Adrenal gland (tissue), 12 donors: ENCODE measurements around the gene HOXA9. TPM values are rescaled to one million over a fixed set of nuclear protein-coding genes. Genes with fewer than 3 reads are reported as not detected.
A peak's percentile ranks its signal among the peaks of the same experiment; 100 is the strongest.

Experiments used
- DNase-seq, 7 donors: peaks; one replicate each; pipeline ENCODE4 v3.0.0-alpha.2; 2019 to 2020
- H3K27ac ChIP-seq, 5 donors: fragments of 200-600 bp; sonication (generic) in 4 of 5; 1 replicate in 3 of 5; 2 replicates in 2 of 5; pipeline versions ENCODE4 v1.5.1 to v1.8.0; 2016 to 2020; ENCODE audit warnings: mild to moderate bottlenecking in 1 of 5
- H3K27me3 ChIP-seq: fragments of 200-600 bp; 2 replicates; pipeline ENCODE4 v1.8.0; 2021
- H3K36me3 ChIP-seq, 2 donors: fragments of 200-600 bp; replicated peaks in 1 of 2; 1 replicate in 1 of 2; 2 replicates in 1 of 2; pipeline versions ENCODE4 v1.5.1 to v1.8.0; 2018 to 2022
- H3K4me1 ChIP-seq, 2 donors: fragments of 200-600 bp; replicated peaks in 1 of 2; 1 replicate in 1 of 2; 2 replicates in 1 of 2; pipeline versions ENCODE4 v1.5.1 to v1.8.0; 2018 to 2021
- H3K4me3 ChIP-seq, 4 donors: fragments of 200-600 bp; sonication (generic) in 3 of 4; one replicate each; pipeline ENCODE4 v1.5.1; 2016 to 2018
- H3K9me3 ChIP-seq, 3 donors: fragments of 200-600 bp; sonication (generic) in 1 of 3; replicated peaks in 1 of 3; 1 replicate in 2 of 3; 2 replicates in 1 of 3; pipeline versions ENCODE4 v1.5.1 to v1.8.0; 2016 to 2021
- CTCF ChIP-seq, 6 experiments: fragments of 450-650 bp in 4 of 6; fragments of 200-600 bp in 2 of 6; sonication (generic) in 1 of 6; IDR thresholded peaks; 1 replicate in 5 of 6; 2 replicates in 1 of 6; pipeline versions ENCODE4 v1.5.1 to v1.8.0; 2016 to 2021; ENCODE audit warnings: antibody characterized with exemption in 6 of 6, mild to moderate bottlenecking in 2 of 6, moderate library complexity in 1 of 6
- POLR2A ChIP-seq, 2 donors: fragments of 450-650 bp; IDR thresholded peaks; one replicate each; pipeline ENCODE4 v1.6.1; 2017; ENCODE audit warnings: antibody characterized with exemption in 2 of 2, mild to moderate bottlenecking in 2 of 2, moderate library complexity in 1 of 2
- WGBS, 4 donors: extraction: QIAGEN DNeasy Blood & Tissue Kit in 2 of 4; methylation state at CpG; one replicate each; pipeline versions ENCODE4 v1.1.5 to v1.1.7; 2013 to 2017; 5-methylcytosine and 5-hydroxymethylcytosine counted together
- intact Hi-C, 2 donors: fragments of 100-400 bp; cut with DNase I; formaldehyde crosslinking; loops; one replicate each; pipeline versions ENCODE4 v1.14.1 to v1.15.0; 2022 to 2023
- polyA plus RNA-seq, 3 donors: library from polyadenylated mRNA; stranded (reverse); fragments of 200-250 nt in 2 of 3; fragments of 350-450 nt in 1 of 3; fragmentation: Illumina TruSeq in 1 of 3; extraction: RNeasy Lipid Tissue Mini Kit (QIAGEN cat#74804) in 1 of 3; gene quantifications; one replicate each; pipeline ENCODE4 v1.2.3, GENCODE V29; 2013 to 2014
- total RNA-seq, 9 donors: library from RNA; depleted of rRNA in 4 of 9; stranded (reverse); fragments of >200 nt in 4 of 9; fragments of 120-200 nt in 1 of 9; fragmentation: NEBNext Ultra II Directional in 1 of 9; extraction: Animal tissue kit (Norgen Biotek cat#: 25700) in 1 of 9; gene quantifications; one replicate each; pipeline versions ENCODE4 v1.1.0 to v1.2.4, GENCODE V29; 2013 to 2023
- donor health status: healthy with polysubstance abuse.
- donor health status: Bipolar disorder and iron deficiency.
- donor health status: DM: yes; HTN: yes; CAD: no.
- donor health status: DM: no; HTN: no; CAD: no.
- donor health status: DM: no; HTN: no; CAD: no.
- donor health status: DM: yes; HTN: yes; CAD: no.

The HOXA9 gene
- total and polyA plus RNA-seq, 12 donors, result 2.6 to 26.7 (median 11.7) TPM

- Histone ChIP-seq H3K27ac (no peak overlapping the region), H3K36me3 (no peaks in the 10 kb centered on the region), H3K4me1 (peaks cover 0 to 10% of the 10 kb centered on the region in 2 donors), H3K27me3 (peaks cover 79% of the 10 kb centered on the region), H3K9me3 (no peaks in the 10 kb centered on the region), H3K4me3 (peak overlapping the region in 1 of 4 donors; percentile 50)
- TF ChIP-seq POLR2A (IDR thresholded peaks at IDR 0.05), result no peak
- no peak for TF ChIP-seq CTCF (IDR thresholded peaks at IDR 0.05)
- WGBS, 4 donors, result 41 to 54% (median 49%) methylated on average over 9 to 11 of the region's 11 CpGs
- DNase-seq, result no peak
- intact Hi-C loops, result loop anchor here (10.0 kb wide), 3 partner anchors 365 to 805 kb away; no protein-coding TSS in a partner anchor
Measured at GRCh38 chr7:27209933-27210440, 44.6 kb upstream of the HOXA9 start.

- Histone ChIP-seq H3K9me3 (no peaks in the 10 kb centered on the region), H3K36me3 (no peaks in the 10 kb centered on the region), H3K4me3 (no peak overlapping the region), H3K27me3 (peaks cover 82% of the 10 kb centered on the region), H3K4me1 (peaks cover 0 to 11% of the 10 kb centered on the region in 2 donors), H3K27ac (no peak overlapping the region)
- no peak for TF ChIP-seq POLR2A (IDR thresholded peaks at IDR 0.05)
- no peak for TF ChIP-seq CTCF (IDR thresholded peaks at IDR 0.05)
- WGBS, 4 donors, result 80 to 84% (median 82%) methylated on average over 4 of the region's 4 CpGs
- intact Hi-C loops, result loop anchor here (10.0 kb wide), 2 partner anchors 366 to 806 kb away; no protein-coding TSS in a partner anchor
- no peak for DNase-seq
Measured at GRCh38 chr7:27208998-27209397, 43.7 kb upstream of the HOXA9 start.

- H3K27ac ChIP-seq, result no peak overlapping the region
- H3K9me3 ChIP-seq, result no peaks in the 10 kb centered on the region
- intact Hi-C loops, result loop anchor here (10.0 kb wide), 2 partner anchors 367 to 807 kb away; no protein-coding TSS in a partner anchor
- 54 to 62% (median 57%) methylated on average over 7 of the region's 7 CpGs for WGBS, 4 donors
- TF ChIP-seq POLR2A (IDR thresholded peaks at IDR 0.05) (no peak), CTCF (IDR thresholded peaks at IDR 0.05) (no peak)
- no peaks in the 10 kb centered on the region for H3K36me3 ChIP-seq
- H3K27me3 ChIP-seq, result peaks cover 81% of the 10 kb centered on the region
- H3K4me1 ChIP-seq, result peaks cover 0 to 11% of the 10 kb centered on the region in 2 donors
- no peak for DNase-seq
- no peak overlapping the region for H3K4me3 ChIP-seq
Measured at GRCh38 chr7:27207348-27207985, 42.1 kb upstream of the HOXA9 start.

DNA sequence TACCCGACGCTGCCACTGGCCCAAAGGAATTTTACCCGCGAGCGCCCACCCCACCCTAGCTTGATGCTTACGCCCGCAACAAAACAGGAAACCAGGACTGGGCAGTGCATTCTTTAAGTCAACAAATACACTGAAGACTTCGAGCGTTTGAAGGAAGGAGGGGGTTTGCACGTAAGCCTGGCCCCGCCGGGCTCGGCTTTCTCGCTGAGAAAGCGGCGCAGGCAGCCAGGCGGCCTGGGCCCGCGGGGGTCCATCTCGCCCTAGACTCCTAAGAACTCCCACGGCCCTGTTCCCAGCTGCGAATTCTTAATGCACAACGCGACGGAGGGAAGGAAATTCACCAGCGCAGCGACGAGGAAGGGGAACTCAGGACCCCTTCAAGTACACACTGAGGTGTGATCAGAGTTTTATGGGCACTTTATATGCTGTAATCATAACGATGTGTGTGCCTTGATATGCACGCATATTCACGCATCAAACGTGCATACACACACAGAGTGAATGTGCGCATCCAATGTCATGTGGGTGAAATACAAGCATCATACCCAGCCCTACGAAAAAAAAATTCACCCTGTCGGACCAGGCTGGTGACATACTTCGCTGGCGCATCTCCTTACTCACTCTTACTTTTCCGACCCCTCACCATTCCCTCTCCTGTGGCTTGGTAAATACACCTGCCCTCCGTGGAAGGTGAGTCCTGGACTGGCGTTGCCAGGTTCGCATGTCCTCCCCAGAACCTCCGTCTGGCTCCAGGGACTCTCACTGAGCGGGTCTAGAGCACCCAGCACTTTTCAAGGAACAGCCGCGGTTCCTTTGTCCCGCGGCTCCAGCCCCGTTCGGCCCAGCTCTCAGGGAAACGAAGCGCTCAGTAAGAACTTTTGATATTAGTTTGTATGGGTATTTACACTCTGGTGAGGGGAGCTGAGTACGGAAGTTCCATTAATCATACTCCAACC, 40.3 kb upstream of the HOXA9 start:
- DNase-seq, result no peak
- Histone ChIP-seq H3K27me3 (peaks cover 82% of the 10 kb centered on the region), H3K4me3 (no peak overlapping the region), H3K27ac (no peak overlapping the region), H3K9me3 (no peaks in the 10 kb centered on the region), H3K4me1 (peaks cover 0 to 10% of the 10 kb centered on the region in 2 donors), H3K36me3 (no peaks in the 10 kb centered on the region)
- intact Hi-C loops, result loop anchor here (10.0 kb wide), 2 partner anchors 369 to 809 kb away; no protein-coding TSS in a partner anchor
- 12 to 15% (median 14%) methylated on average over 40 to 52 of the region's 52 CpGs for WGBS, 4 donors
- TF ChIP-seq CTCF (IDR thresholded peaks at IDR 0.05) (no peak), POLR2A (IDR thresholded peaks at IDR 0.05) (no peak)
